ENCODE measurements around the gene PLEKHD1. TPM values are rescaled to one million over a fixed set of nuclear protein-coding genes. Genes with fewer than 3 reads are reported as not detected.
"Not testable (repeated sequence)": the region's sequence is repeated elsewhere in the genome, so short reads cannot be mapped to it uniquely, and the experiment has no call there.

PLEKHD1 gene
- total and polyA plus RNA-seq, 4 donors: 0.66 to 3.0 (median 1.9) TPM

GRCh38 chr14:69490219-69490918 lies 5.8 kb downstream of the PLEKHD1 start:
- Histone ChIP-seq H3K27me3 (ENCODE audit: control insufficient read depth, insufficient read depth, low read length) (peaks cover 13% of the 10 kb centered on the region), H3K4me1 (ENCODE audit: control insufficient read depth, insufficient read depth, low read length) (peaks cover 3% of the 10 kb centered on the region), H3K4me3 (ENCODE audit: low read depth, low read length) (no peak overlapping the region), H3K27ac (ENCODE audit: low read depth, low read length) (no peak overlapping the region), H3K9me3 (ENCODE audit: control insufficient read depth, insufficient read depth, low read length) (no peaks in the 10 kb centered on the region), H3K36me3 (ENCODE audit: control insufficient read depth, insufficient read depth, low read length) (no peaks in the 10 kb centered on the region)
- DNase-seq (ENCODE audit: low read depth in 4 of 6, low spot score in 6 of 6): no peak
- 72% methylated on average over 6 of the region's 7 CpGs for WGBS (ENCODE audit: insufficient coverage)

DNA sequence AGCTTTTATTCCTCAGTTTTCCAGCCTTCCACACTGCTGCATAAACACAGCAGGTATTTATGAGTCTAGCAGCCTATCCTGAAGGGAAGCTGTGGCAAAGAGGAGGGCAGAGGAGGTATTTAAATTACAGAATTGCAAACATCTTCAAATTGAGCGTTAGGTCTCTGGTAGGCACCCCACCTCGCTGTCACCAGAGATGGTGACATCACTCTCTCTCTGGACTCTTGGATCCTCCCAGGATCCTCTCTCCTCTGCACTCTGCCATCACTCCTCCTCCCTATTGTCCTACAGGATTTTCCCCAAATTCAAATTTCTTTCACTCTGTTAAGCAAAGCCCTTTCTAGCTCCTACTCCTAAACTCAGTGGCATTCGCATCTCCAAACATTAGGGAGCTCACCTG lies 6.7 kb downstream of the PLEKHD1 start:
- peaks cover 5% of the 10 kb centered on the region for H3K27me3 ChIP-seq (ENCODE audit: control insufficient read depth, insufficient read depth, low read length)
- H3K4me3 ChIP-seq (ENCODE audit: low read depth, low read length): no peak overlapping the region
- WGBS (ENCODE audit: insufficient coverage): 89% methylated on average over 3 of the region's 3 CpGs
- no peaks in the 10 kb centered on the region for H3K36me3 ChIP-seq (ENCODE audit: control insufficient read depth, insufficient read depth, low read length)
- H3K4me1 ChIP-seq (ENCODE audit: control insufficient read depth, insufficient read depth, low read length): peaks cover 3% of the 10 kb centered on the region
- no peaks in the 10 kb centered on the region for H3K9me3 ChIP-seq (ENCODE audit: control insufficient read depth, insufficient read depth, low read length)
- DNase-seq (ENCODE audit: low read depth in 4 of 6, low spot score in 6 of 6): no peak
- H3K27ac ChIP-seq (ENCODE audit: low read depth, low read length): no peak overlapping the region

GRCh38 chr14:69493038-69493437 lies 8.5 kb downstream of the PLEKHD1 start:
- no CpG with 5 or more reads among the region's 4 CpGs for WGBS (ENCODE audit: insufficient coverage)
- Histone ChIP-seq H3K27ac (ENCODE audit: low read depth, low read length) (no peak overlapping the region), H3K9me3 (ENCODE audit: control insufficient read depth, insufficient read depth, low read length) (no peaks in the 10 kb centered on the region), H3K4me1 (ENCODE audit: control insufficient read depth, insufficient read depth, low read length) (peaks cover 3% of the 10 kb centered on the region), H3K4me3 (ENCODE audit: low read depth, low read length) (no peak overlapping the region), H3K27me3 (ENCODE audit: control insufficient read depth, insufficient read depth, low read length) (no peaks in the 10 kb centered on the region), H3K36me3 (ENCODE audit: control insufficient read depth, insufficient read depth, low read length) (no peaks in the 10 kb centered on the region)
- DNase-seq (ENCODE audit: low read depth in 4 of 6, low spot score in 6 of 6): no peak

- Histone ChIP-seq H3K27ac (ENCODE audit: low read depth, low read length) (no peak overlapping the region), H3K36me3 (ENCODE audit: control insufficient read depth, insufficient read depth, low read length) (no peaks in the 10 kb centered on the region), H3K4me3 (ENCODE audit: low read depth, low read length) (no peak overlapping the region), H3K27me3 (ENCODE audit: control insufficient read depth, insufficient read depth, low read length) (no peaks in the 10 kb centered on the region), H3K9me3 (ENCODE audit: control insufficient read depth, insufficient read depth, low read length) (no peaks in the 10 kb centered on the region), H3K4me1 (ENCODE audit: control insufficient read depth, insufficient read depth, low read length) (peaks cover 3% of the 10 kb centered on the region)
- no peak for DNase-seq (ENCODE audit: low read depth in 4 of 6, low spot score in 6 of 6)
- WGBS (ENCODE audit: insufficient coverage): 22% methylated on average over 1 of the region's 3 CpGs
These were observed 9.3 kb downstream of the PLEKHD1 start for GRCh38 chr14:69493791-69494190.

DNA sequence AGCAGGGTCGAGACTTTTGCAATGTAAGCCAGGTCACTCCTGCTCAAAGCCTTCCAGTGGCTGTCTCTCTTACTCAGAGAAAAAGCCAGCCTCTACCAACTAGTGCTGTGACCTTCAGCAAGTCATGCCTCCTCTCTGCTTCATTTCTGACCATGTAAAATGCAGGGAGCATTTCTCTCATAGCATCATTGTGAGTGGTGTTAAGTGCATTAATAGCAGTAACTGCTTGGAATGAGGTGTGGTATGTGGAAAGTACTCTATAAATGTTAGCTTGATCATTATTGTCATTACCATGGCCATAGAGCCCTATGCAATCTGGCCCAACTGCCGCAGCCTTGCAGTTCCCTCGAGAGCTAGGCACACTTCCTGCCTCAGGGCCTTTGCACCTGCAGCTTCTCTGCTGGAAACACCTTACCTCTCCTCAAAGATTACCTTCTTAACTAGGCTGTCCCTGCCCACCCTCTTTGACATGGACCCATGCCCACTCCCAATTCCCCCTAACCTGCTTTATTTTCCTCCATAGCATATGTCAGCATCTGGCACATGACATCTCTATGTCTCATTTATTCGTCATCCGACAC lies 10.9 kb downstream of the PLEKHD1 start:
- no peak overlapping the region for H3K27ac ChIP-seq (ENCODE audit: low read depth, low read length)
- 86% methylated on average over 3 of the region's 5 CpGs for WGBS (ENCODE audit: insufficient coverage)
- H3K27me3 ChIP-seq (ENCODE audit: control insufficient read depth, insufficient read depth, low read length): no peaks in the 10 kb centered on the region

GRCh38 chr14:69497866-69498265 lies 13.3 kb downstream of the PLEKHD1 start:
- not testable (repeated sequence) for H3K27ac ChIP-seq (ENCODE audit: low read depth, low read length); H3K27me3 ChIP-seq (ENCODE audit: control insufficient read depth, insufficient read depth, low read length); H3K9me3 ChIP-seq (ENCODE audit: control insufficient read depth, insufficient read depth, low read length); H3K4me3 ChIP-seq (ENCODE audit: low read depth, low read length); DNase-seq (ENCODE audit: low read depth in 4 of 6, low spot score in 6 of 6); H3K36me3 ChIP-seq (ENCODE audit: control insufficient read depth, insufficient read depth, low read length)
- 96% methylated on average over 2 of the region's 4 CpGs for WGBS (ENCODE audit: insufficient coverage)
- peaks cover 31% of the 10 kb centered on the region for H3K4me1 ChIP-seq (ENCODE audit: control insufficient read depth, insufficient read depth, low read length)

More for the DNA sequence above, 10.9 kb downstream of the PLEKHD1 start:
- no peak for DNase-seq (ENCODE audit: low read depth in 4 of 6, low spot score in 6 of 6)
- no peaks in the 10 kb centered on the region for H3K9me3 ChIP-seq (ENCODE audit: control insufficient read depth, insufficient read depth, low read length)
- no peak overlapping the region for H3K4me3 ChIP-seq (ENCODE audit: low read depth, low read length)
- H3K36me3 ChIP-seq (ENCODE audit: control insufficient read depth, insufficient read depth, low read length): no peaks in the 10 kb centered on the region
- peaks cover 8% of the 10 kb centered on the region for H3K4me1 ChIP-seq (ENCODE audit: control insufficient read depth, insufficient read depth, low read length)

GRCh38 chr14:69498286-69498685 lies 13.8 kb downstream of the PLEKHD1 start:
- DNase-seq (ENCODE audit: low read depth in 4 of 6, low spot score in 6 of 6); H3K36me3 ChIP-seq (ENCODE audit: control insufficient read depth, insufficient read depth, low read length); H3K27ac ChIP-seq (ENCODE audit: low read depth, low read length); H3K27me3 ChIP-seq (ENCODE audit: control insufficient read depth, insufficient read depth, low read length); H3K9me3 ChIP-seq (ENCODE audit: control insufficient read depth, insufficient read depth, low read length); H3K4me3 ChIP-seq (ENCODE audit: low read depth, low read length): not testable (repeated sequence)
- WGBS (ENCODE audit: insufficient coverage): 92% methylated on average over 2 of the region's 4 CpGs
- H3K4me1 ChIP-seq (ENCODE audit: control insufficient read depth, insufficient read depth, low read length): peaks cover 31% of the 10 kb centered on the region

DNA sequence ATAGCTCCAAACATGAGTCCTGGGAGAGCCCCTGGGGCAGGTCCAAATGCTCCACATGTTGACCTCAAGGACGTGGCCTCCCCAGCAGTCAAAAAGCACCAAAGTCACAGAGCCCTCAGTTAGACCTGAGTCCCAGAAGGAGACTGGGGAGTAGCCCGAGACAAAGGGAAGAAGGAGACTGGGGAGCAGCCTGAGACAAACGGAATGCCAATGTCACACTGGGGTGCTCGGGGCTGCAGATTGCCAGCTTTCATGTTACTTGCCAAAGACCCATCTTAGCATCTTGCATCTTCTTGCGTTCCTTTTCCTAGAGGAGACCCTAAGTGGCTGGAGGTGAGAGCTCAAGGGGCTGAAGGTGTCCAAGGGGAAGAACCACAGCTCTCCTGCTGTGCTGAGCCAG lies 14.9 kb downstream of the PLEKHD1 start:
- Histone ChIP-seq H3K4me1 (ENCODE audit: control insufficient read depth, insufficient read depth, low read length) (peaks cover 27% of the 10 kb centered on the region), H3K4me3 (ENCODE audit: low read depth, low read length) (no peak overlapping the region)
- WGBS (ENCODE audit: insufficient coverage): 85% methylated on average over 5 of the region's 5 CpGs

DNA sequence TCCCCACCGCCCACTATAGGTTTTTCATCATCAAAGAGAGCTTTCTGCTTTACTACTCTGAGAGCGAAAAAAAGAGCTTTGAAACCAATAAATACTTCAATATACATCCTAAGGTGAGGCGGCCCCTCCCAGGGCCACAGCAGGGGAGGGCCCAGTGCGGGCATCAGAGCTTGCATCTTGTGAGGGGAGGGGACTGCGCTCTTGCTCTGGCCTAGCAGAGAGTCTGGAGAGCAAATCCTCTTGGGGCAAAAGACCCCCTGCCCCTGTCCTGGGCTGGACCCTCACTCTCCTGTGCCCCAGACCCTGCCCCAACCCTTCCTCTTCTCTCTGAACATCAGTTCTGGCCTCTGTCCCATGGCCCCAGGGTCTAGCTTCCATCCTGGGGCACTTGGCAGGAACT lies 15.6 kb downstream of the PLEKHD1 start:
- no peaks in the 10 kb centered on the region for H3K9me3 ChIP-seq (ENCODE audit: control insufficient read depth, insufficient read depth, low read length)
- H3K27me3 ChIP-seq (ENCODE audit: control insufficient read depth, insufficient read depth, low read length): no peaks in the 10 kb centered on the region
- no peak for DNase-seq (ENCODE audit: low read depth in 4 of 6, low spot score in 6 of 6)
- no peak overlapping the region for H3K4me3 ChIP-seq (ENCODE audit: low read depth, low read length)
- H3K4me1 ChIP-seq (ENCODE audit: control insufficient read depth, insufficient read depth, low read length): peaks cover 27% of the 10 kb centered on the region
- 75% methylated on average over 4 of the region's 5 CpGs for WGBS (ENCODE audit: insufficient coverage)
- H3K36me3 ChIP-seq (ENCODE audit: control insufficient read depth, insufficient read depth, low read length): no peaks in the 10 kb centered on the region
- H3K27ac ChIP-seq (ENCODE audit: low read depth, low read length): no peak overlapping the region

More for the DNA sequence above, 14.9 kb downstream of the PLEKHD1 start:
- DNase-seq (ENCODE audit: low read depth in 4 of 6, low spot score in 6 of 6): no peak
- Histone ChIP-seq H3K36me3 (ENCODE audit: control insufficient read depth, insufficient read depth, low read length) (no peaks in the 10 kb centered on the region), H3K27ac (ENCODE audit: low read depth, low read length) (no peak overlapping the region), H3K9me3 (ENCODE audit: control insufficient read depth, insufficient read depth, low read length) (no peaks in the 10 kb centered on the region), H3K27me3 (ENCODE audit: control insufficient read depth, insufficient read depth, low read length) (no peaks in the 10 kb centered on the region)

DNA sequence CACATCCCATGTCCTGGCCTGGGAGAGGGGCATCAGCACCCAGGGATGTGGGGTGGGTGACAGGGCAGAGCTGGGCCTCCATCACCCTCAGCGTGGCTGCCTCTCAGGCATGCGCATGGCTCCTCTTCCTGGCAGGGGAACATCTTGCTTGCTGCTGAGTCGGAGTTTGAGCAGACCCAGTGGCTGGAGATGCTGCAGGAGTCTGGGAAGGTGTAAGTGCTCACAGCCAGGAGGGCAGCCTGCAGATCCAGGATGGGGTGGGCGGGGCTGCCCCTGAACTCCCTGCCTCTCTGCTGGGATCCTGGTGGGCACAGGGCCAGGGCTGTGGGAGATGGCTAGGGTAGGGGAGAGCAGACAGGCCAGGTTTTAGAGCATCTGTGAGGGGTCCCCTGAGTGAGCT lies 16.2 kb downstream of the PLEKHD1 start:
- no peaks in the 10 kb centered on the region for H3K27me3 ChIP-seq (ENCODE audit: control insufficient read depth, insufficient read depth, low read length)
- peak overlapping the region; percentile 29 for H3K27ac ChIP-seq (ENCODE audit: low read depth, low read length)
- no peaks in the 10 kb centered on the region for H3K36me3 ChIP-seq (ENCODE audit: control insufficient read depth, insufficient read depth, low read length)
- peaks cover 27% of the 10 kb centered on the region for H3K4me1 ChIP-seq (ENCODE audit: control insufficient read depth, insufficient read depth, low read length)
- no peaks in the 10 kb centered on the region for H3K9me3 ChIP-seq (ENCODE audit: control insufficient read depth, insufficient read depth, low read length)
- H3K4me3 ChIP-seq (ENCODE audit: low read depth, low read length): no peak overlapping the region
- DNase-seq (ENCODE audit: low read depth in 4 of 6, low spot score in 6 of 6): peak in 1 of 6 donors; percentile 36
- 71% methylated on average over 4 of the region's 4 CpGs for WGBS (ENCODE audit: insufficient coverage)
